LNCAP (cell line): Measurements from ENCODE around the gene SYTL4.

Experiments used
- CTCF ChIP-seq: fragments of 450-650 bp; IDR thresholded peaks from 2 replicates; pipeline ENCODE4 v1.5.1; 2017; ENCODE audit warnings: mild to moderate bottlenecking

Gene SYTL4

GRCh38 chrX:100673397-100673953 lies 58.4 kb downstream of the SYTL4 start:
- no peak for TF ChIP-seq CTCF

- TF ChIP-seq CTCF = no peak
These were observed 59.0 kb downstream of the SYTL4 start for GRCh38 chrX:100672966-100673365.

- no peak for TF ChIP-seq CTCF
These were observed 68.3 kb downstream of the SYTL4 start for GRCh38 chrX:100663642-100664041.

GRCh38 chrX:100662796-100663195 lies 69.1 kb downstream of the SYTL4 start:
- TF ChIP-seq CTCF = no peak

GRCh38 chrX:100662170-100662569 lies 69.8 kb downstream of the SYTL4 start:
- TF ChIP-seq CTCF = no peak

- no peak for TF ChIP-seq CTCF
These were observed 72.3 kb downstream of the SYTL4 start for GRCh38 chrX:100659431-100660137.

GRCh38 chrX:100658941-100659381 lies 73.0 kb downstream of the SYTL4 start:
- TF ChIP-seq CTCF = no peak

GRCh38 chrX:100654261-100654660 lies 77.7 kb downstream of the SYTL4 start:
- TF ChIP-seq CTCF = no peak; the same call in 1 of the 2 replicates
